Stimulated activated effector memory CD8-positive, alpha-beta T cell treated with anti-CD3 and anti-CD28 coated beads, Interleukin-12 subunit alpha, Interleukin-12 subunit beta, amount 100 ng/mL, for 72 hours (primary cell): Measurements from ENCODE around the gene CCL19.

ENCODE experiments used
- ATAC-seq: fragments of 150-1000 bp; cut with Tn5 transposase; 2 replicates; pipeline ENCODE4 v1.10.0; 2021
- DNase-seq, 2 donors: peaks; one replicate each; pipeline ENCODE4 v3.0.0; 2021 to 2022; ENCODE audit warnings: low spot score in 2 of 2
- H3K27ac Mint-ChIP-seq: one replicate; pipeline ENCODE4 v1.8.0; 2022; ENCODE audit warnings: mild to moderate bottlenecking, mixed read lengths
- H3K36me3 Mint-ChIP-seq: one replicate; pipeline ENCODE4 v1.8.0; 2022; ENCODE audit warnings: mild to moderate bottlenecking, mixed read lengths
- H3K4me1 Mint-ChIP-seq: one replicate; pipeline ENCODE4 v1.8.0; 2022; ENCODE audit warnings: mixed read lengths
- H3K4me3 Mint-ChIP-seq: one replicate; pipeline ENCODE4 v1.8.0; 2022; ENCODE audit warnings: mild to moderate bottlenecking, mixed read lengths
- H3K9me3 Mint-ChIP-seq: one replicate; pipeline ENCODE4 v1.8.0; 2022; ENCODE audit warnings: mixed read lengths

Gene CCL19

DNA sequence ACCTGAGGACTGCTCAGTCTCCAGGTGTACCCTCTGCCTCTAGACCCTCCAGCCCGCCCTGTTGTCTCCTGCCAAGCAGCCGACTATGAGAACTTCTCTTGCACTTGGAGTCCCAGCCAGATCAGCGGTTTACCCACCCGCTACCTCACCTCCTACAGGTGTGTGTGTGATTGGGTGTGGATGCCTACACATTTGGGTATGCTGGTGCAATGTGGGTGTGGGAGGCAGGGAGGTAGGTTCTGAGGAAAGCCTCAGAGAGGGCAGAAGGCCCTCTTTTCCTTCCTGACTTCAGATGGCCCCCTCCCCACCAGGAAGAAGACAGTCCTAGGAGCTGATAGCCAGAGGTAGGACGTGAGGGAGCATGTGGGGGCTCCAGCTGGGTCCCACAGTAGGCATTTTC, 34.1 kb downstream of the CCL19 start:
- peaks cover 22% of the 10 kb centered on the region for H3K4me1 Mint-ChIP-seq
- H3K9me3 Mint-ChIP-seq, result no peaks in the 10 kb centered on the region
- no peak overlapping the region for H3K4me3 Mint-ChIP-seq
- no peak overlapping the region for H3K27ac Mint-ChIP-seq
- DNase-seq, result no peak
- peaks cover 5% of the 10 kb centered on the region for H3K36me3 Mint-ChIP-seq
- ATAC-seq, result no peak

DNA sequence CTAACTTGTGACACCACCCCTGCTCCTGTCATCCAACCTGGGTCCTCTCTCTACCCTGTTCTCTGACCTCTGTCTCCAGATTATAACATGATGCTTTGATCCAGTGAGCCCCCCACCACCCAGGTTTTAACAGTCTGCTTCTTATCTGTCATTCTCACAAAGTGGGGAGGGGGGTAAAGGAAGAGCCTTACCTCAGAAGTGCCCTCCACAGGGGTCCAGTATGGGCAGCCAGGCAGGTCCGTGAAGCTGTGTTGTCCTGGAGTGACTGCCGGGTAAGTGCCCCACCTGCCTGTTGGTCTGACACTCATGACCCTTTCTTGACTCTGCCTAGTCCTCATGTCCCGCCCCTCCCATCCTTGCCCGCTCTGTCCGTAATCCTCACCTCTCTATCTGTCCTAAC, 35.7 kb downstream of the CCL19 start:
- H3K4me3 Mint-ChIP-seq, result no peak overlapping the region
- H3K9me3 Mint-ChIP-seq, result no peaks in the 10 kb centered on the region
- DNase-seq (no peak), ATAC-seq (no peak)
- H3K4me1 Mint-ChIP-seq, result peaks cover 33% of the 10 kb centered on the region
- peaks cover 9% of the 10 kb centered on the region for H3K36me3 Mint-ChIP-seq
- H3K27ac Mint-ChIP-seq, result no peak overlapping the region

DNA sequence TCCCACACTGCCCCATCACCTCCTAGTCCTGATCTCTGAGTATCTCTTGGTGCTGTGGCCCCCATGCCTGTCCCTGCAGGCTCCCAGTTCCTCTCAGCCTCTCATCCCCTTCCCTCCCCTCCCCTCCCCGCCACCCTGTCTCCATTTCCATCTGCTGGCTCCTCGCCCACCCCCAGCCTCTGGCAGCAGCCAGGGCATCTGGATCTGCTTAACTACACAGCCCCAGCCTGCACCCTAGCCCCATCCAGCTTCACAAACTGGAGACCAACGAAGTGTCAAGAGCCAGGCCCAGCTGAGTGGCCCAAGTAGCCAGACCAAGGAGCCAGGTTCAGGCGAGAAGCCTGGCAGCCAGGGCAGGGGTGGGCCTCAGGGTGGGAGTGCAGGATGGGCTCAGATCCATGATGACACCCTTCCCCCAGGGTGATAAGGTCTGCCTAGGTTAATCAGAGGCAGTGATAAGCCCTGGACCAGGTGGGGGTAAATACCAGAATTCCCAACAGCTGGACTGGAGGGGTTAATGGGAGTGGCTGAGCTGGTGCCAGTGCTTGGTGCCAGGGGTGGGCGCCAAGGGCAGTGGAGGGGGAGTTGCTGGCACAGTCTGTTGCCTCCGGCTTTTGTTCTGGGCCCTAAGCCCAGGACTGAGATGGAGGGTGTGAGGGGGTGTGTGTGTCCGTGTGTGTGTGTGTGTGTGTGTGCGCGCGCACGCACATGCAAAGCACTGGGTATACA, 36.6 kb downstream of the CCL19 start:
- Mint-ChIP-seq H3K9me3 (no peaks in the 10 kb centered on the region), H3K27ac (no peak overlapping the region), H3K4me3 (no peak overlapping the region), H3K36me3 (peaks cover 18% of the 10 kb centered on the region), H3K4me1 (peaks cover 34% of the 10 kb centered on the region)
- DNase-seq, result no peak
- ATAC-seq, result no peak

DNA sequence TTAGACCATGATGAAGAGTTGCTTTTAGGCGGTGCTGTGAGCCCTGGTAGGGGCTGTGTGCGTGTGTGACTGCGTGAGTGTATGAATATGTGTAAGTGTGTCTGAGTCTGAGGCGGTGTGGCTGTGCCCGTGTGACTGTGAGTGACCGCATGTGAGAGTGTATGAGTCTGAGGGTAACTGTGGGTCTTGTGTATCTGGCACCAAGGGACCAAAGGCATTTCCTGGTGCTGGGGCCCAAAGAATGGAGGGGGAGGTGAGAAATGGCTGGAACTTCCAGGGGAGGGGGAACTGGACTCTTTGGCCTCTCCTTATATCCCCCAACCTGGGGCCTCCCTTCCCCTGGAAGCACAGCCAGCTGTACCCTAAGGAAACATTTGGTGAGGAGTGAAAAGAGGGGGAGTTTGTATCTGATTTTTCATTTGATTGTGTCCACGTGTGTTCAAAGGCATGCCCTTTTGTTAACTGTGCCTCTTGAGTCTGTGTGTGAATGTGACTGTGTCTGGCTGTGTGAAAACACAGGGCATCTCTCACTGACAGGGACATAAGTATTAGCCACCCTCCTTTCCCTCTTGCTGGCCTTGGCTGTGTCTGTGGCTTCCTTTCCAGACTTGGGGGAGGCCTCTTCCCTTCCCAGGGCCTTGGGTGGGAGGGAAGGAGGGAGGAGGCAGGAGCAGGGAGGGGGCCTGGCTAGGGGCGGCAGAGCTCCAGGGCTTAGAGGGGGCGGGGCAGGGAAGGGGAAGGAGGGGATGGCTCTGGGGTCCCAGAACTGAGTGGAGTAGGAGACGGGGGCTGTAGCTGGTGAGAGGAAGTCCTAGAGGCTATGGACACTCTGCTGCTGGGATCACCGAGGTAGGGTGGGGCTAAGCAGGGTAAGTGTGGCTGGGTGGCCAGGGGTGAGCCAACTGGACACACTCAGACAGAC, 37.7 kb downstream of the CCL19 start:
- H3K36me3 Mint-ChIP-seq, result peaks cover 28% of the 10 kb centered on the region
- ATAC-seq (no peak), DNase-seq (no peak)
- no peaks in the 10 kb centered on the region for H3K9me3 Mint-ChIP-seq
- H3K4me1 Mint-ChIP-seq, result peaks cover 45% of the 10 kb centered on the region
- no peak overlapping the region for H3K4me3 Mint-ChIP-seq
- peak overlapping the region; percentile 38 for H3K27ac Mint-ChIP-seq

DNA sequence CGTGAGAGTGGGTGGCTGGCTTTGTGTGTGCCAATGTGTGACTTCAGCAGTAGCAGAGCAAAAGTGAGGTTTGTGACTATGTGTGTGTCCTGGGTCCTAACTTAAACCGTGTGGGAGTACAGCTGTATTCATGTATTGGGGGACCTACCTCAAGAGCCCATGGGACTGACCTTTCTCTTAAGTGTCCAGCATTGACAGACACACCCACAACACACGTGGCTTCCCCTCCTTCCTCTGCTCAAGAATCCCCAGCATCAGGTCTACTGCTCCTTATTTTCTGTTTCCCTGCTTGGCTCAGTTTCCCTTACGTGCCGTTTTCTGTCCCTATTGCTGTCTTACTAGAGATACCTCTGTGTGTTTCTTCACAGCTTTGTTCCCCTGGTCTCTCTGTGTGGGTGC, 38.5 kb downstream of the CCL19 start:
- H3K36me3 Mint-ChIP-seq, result peaks cover 34% of the 10 kb centered on the region
- H3K4me1 Mint-ChIP-seq, result peaks cover 53% of the 10 kb centered on the region
- H3K9me3 Mint-ChIP-seq, result no peaks in the 10 kb centered on the region
- ATAC-seq (no peak), DNase-seq (no peak)
- H3K4me3 Mint-ChIP-seq, result peak overlapping the region; percentile 18
- peak overlapping the region; percentile 38 for H3K27ac Mint-ChIP-seq

DNA sequence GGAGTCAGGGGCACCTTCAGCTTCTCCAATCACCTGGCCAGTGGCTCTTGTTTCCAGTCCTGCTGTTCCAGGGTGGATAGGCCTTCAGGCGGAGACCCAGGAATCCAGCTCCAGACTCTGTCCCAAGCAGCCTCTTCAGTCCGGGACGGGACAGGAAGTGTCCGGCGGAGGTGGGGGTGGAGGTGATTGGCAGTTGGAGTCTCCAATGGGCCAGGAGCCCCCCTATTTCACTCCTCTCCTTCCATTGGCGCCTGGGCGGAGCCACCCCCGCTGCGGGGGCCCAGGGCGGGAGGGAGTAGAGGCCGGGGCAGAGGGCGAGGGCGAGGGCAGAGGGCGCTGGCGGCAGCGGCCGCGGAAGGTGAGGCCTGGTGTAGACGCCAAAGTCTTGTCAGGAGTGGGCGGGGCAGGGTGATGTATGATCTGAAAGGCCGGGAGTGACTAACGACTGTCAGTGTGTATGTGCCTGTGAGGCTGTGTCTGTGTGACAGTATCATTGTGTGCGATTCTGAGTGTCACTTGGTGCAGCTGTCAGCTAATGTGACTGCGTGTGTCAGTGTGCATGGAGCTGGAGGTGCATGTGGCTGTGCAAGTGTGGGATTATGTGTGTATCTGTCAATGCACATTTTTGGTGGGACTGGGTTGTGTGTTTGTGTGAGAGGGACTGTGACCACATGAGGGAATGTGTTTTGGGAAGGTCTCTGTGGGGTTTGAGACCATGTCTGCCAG, 39.0 kb downstream of the CCL19 start, which contains the start of gene IL11RA:
IL11RA (plus strand) TSS at position 310 of the 726 bp plus-strand sequence. CDS start 3,033 bp downstream, outside the sequence.
- ATAC-seq, result peak; percentile 84
- H3K27ac Mint-ChIP-seq, result peak within 1 kb of the TSS; percentile 38
- H3K36me3 Mint-ChIP-seq, result peaks cover 39% of the 10 kb centered on the region
- no peaks in the 10 kb centered on the region for H3K9me3 Mint-ChIP-seq
- peaks cover 58% of the 10 kb centered on the region for H3K4me1 Mint-ChIP-seq
- peak within 1 kb of the TSS; percentile 18 for H3K4me3 Mint-ChIP-seq
- peak in 1 of 2 donors; percentile 55 for DNase-seq

DNA sequence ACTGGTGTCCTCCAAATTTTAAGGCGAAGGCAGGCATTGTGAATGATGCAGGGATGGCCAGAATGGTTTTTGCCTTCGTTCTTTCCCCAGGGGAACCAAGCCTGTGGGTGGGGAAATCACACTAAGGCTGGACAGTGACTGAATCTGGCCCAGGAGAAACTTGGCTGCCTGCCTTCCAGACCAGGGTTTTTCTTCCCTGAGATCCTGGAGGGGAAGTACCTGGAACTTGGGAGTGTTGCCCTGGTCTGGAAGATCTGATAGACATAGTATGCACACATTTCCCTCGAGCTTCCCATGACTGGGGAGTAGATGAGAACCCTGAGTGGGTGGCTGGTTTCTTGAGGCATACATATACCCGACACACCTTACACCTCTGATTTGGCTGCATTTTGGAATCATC, 39.8 kb downstream of the CCL19 start:
- H3K36me3 Mint-ChIP-seq, result peaks cover 39% of the 10 kb centered on the region
- ATAC-seq, result no peak
- peaks cover 62% of the 10 kb centered on the region for H3K4me1 Mint-ChIP-seq
- peak overlapping the region; percentile 24 for H3K27ac Mint-ChIP-seq
- no peak overlapping the region for H3K4me3 Mint-ChIP-seq
- no peak for DNase-seq
- no peaks in the 10 kb centered on the region for H3K9me3 Mint-ChIP-seq

DNA sequence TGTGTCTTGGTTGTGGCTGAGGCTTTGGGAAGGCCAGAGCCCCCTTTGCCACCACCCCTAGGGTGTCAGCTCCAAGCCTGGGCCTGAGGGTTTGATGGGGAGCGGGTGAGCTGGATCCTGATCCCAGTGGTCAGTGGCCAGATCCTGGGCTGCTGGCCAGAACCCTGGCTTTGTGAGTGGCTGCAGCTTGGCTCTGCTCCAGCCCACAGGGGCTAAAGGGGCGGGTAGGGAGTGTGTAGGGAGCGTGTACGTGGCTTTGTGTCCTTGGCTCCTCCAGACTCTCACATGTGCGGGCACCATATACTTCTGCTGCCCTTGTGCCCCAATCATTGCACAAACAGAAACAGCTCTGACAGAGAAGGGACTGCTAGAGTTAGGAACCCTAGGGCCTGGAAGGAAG, 40.3 kb downstream of the CCL19 start:
- DNase-seq, result no peak
- H3K4me1 Mint-ChIP-seq, result peaks cover 67% of the 10 kb centered on the region
- H3K9me3 Mint-ChIP-seq, result no peaks in the 10 kb centered on the region
- H3K4me3 Mint-ChIP-seq, result no peak overlapping the region
- no peak overlapping the region for H3K27ac Mint-ChIP-seq
- ATAC-seq, result no peak
- peaks cover 39% of the 10 kb centered on the region for H3K36me3 Mint-ChIP-seq

DNA sequence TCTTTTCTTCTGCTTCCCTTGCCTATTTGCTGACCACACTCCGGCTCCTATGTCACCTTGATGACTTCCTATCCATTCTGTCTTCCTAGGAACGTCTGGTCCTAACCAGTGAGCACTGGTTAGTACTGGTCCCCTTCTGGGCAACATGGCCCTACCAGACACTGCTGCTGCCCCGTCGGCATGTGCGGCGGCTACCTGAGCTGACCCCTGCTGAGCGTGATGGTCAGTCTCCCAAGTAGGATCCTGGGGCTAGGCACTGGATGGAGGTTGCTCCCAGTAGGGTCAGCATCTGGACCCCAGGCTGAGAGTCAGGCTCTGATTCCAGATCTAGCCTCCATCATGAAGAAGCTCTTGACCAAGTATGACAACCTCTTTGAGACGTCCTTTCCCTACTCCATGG, 42.4 kb downstream of the CCL19 start:
- H3K36me3 Mint-ChIP-seq, result peaks cover 39% of the 10 kb centered on the region
- no peak overlapping the region for H3K27ac Mint-ChIP-seq
- no peak for DNase-seq
- peaks cover 59% of the 10 kb centered on the region for H3K4me1 Mint-ChIP-seq
- no peaks in the 10 kb centered on the region for H3K9me3 Mint-ChIP-seq
- no peak for ATAC-seq
- peak overlapping the region; percentile 89 for H3K4me3 Mint-ChIP-seq

DNA sequence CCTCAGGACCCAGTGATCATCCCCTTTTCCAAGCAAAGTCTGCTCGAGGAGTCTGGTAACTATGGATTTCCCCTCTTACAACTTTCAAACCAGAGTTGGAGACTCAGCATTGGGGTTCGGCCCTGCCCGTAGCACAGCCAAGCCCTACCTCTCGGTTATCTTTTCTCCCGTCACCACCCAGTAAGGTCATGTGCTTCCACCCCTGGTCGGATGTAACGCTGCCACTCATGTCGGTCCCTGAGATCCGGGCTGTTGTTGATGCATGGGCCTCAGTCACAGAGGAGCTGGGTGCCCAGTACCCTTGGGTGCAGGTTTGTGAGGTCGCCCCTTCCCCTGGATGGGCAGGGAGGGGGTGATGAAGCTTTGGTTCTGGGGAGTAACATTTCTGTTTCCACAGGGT, 43.4 kb downstream of the CCL19 start:
- Mint-ChIP-seq H3K4me3 (peak overlapping the region; percentile 89), H3K36me3 (peaks cover 39% of the 10 kb centered on the region), H3K27ac (peak overlapping the region; percentile 85), H3K4me1 (peaks cover 51% of the 10 kb centered on the region), H3K9me3 (no peaks in the 10 kb centered on the region)
- ATAC-seq (no peak), DNase-seq (no peak)

DNA sequence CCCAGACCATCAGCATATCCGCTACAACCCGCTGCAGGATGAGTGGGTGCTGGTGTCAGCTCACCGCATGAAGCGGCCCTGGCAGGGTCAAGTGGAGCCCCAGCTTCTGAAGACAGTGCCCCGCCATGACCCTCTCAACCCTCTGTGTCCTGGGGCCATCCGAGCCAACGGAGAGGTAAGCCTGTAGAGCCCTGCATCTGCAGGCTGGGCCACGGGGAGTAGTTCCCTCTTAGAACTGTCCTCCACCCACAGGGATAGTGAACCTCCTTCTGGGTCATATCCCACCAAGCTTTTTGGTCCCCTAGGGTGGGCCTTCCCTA, 44.0 kb downstream of the CCL19 start:
- peak overlapping the region; percentile 89 for H3K4me3 Mint-ChIP-seq
- H3K27ac Mint-ChIP-seq, result peak overlapping the region; percentile 85
- peaks cover 45% of the 10 kb centered on the region for H3K4me1 Mint-ChIP-seq
- ATAC-seq, result no peak
- H3K36me3 Mint-ChIP-seq, result peaks cover 35% of the 10 kb centered on the region
- H3K9me3 Mint-ChIP-seq, result no peaks in the 10 kb centered on the region
- no peak for DNase-seq

DNA sequence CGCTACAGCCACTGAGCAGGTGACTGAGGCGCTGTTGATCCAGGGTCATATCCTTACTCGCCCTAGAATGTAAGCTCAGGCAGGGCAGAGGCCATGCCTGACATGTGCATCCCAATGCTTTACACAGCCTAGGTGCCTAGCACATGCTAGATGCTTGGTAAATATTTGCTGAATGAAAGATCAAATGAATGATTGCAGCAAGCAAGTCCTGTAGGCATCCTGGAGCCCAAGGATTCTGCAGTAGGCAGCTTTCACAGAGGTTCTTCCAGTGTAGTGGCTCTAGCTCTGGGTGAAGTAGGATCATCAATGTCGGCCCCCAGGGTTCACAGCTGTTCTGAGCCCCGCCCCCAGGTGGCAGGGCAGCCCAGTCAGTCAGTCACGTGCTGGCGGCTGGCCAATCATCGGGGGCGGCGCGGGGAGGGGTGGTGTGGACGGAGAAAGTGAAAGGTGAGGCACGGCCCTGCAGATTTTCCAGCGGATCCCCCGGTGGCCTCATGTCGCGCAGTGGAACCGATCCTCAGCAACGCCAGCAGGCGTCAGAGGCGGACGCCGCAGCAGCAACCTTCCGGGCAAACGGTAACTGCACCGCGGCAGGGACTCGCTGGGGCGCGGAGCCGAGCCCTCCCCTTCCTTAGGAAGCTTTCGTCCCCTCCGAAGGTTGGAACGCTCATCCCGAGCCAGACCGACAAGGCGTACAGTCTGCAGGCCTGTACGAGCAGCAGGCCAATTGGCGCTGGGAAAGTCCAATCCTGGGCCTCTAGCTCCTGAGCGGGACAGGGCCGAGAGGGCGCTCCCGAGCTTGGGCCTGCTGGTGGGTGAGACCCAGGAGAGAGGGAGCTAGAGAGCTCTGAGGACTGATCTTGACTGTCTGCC, 44.6 kb downstream of the CCL19 start, which contains the start of gene GALT:
GALT (plus strand) TSS at position 465 of the 873 bp plus-strand sequence; CDS start at position 495, 30 bp downstream.
- Mint-ChIP-seq H3K4me1 (peaks cover 41% of the 10 kb centered on the region), H3K27ac (peak within 1 kb of the TSS; percentile 85), H3K36me3 (peaks cover 34% of the 10 kb centered on the region), H3K9me3 (no peaks in the 10 kb centered on the region), H3K4me3 (peak within 1 kb of the TSS; percentile 89)
- ATAC-seq (peak; percentile 89), DNase-seq (peak; percentile 91 to 99)

DNA sequence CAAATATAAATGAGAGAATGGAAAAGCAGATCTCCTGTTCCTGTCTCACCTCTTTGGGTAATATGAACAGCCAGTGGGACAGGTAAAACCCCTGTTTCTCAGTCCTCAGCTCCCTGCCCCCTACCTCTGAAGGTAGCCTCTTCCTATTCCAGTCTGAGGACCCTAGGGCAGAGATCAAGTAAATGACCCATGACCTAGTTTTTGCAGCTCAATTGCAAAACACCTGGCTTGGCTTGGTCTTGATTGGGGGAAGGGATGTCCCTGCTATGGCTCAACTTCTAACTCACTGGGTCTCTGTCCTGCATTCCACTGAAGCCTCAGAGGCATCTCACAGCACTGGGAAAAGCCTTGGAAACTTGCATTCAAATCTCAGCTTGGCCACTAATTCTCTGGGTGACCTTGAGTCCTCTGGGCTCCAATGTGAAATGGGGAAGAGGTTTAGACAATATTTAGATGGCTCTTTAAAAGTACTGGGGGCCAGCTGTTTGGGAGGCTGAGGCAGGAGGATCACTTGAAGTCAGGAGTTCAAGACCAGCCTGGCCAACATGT, 46.2 kb downstream of the CCL19 start:
- H3K9me3 Mint-ChIP-seq, result no peaks in the 10 kb centered on the region
- DNase-seq (no peak), ATAC-seq (no peak)
- H3K4me1 Mint-ChIP-seq, result peaks cover 40% of the 10 kb centered on the region
- no peak overlapping the region for H3K4me3 Mint-ChIP-seq
- no peak overlapping the region for H3K27ac Mint-ChIP-seq
- H3K36me3 Mint-ChIP-seq, result peaks cover 25% of the 10 kb centered on the region

DNA sequence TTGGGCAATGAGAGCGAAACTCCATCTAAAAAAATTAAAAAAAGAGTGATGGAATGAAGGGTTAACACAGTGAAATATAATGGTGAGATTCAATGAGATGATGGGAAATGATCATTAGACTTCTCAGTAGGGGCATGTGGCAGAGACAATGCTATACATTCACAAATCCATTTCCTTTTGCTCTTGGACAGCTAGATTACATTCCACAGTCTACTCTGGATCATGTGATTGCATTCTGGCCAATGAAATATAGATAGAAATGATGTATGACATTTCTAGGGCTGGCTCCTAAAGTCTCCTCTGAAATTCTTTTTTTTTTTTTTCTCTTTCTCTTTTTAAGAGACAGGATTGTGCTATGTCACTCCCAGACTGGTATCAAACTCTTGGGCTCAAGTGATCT, 48.4 kb downstream of the CCL19 start:
- Mint-ChIP-seq H3K27ac (no peak overlapping the region), H3K4me1 (peaks cover 33% of the 10 kb centered on the region), H3K36me3 (peaks cover 6% of the 10 kb centered on the region), H3K9me3 (no peaks in the 10 kb centered on the region), H3K4me3 (no peak overlapping the region)
- ATAC-seq, result no peak
- DNase-seq, result no peak
